PC-3 (cell line): ENCODE data around the gene DPH3.

Experiments used
- EZH2 ChIP-seq: fragments of 300-600 bp; sonication (generic); IDR thresholded peaks from one replicate; pipeline ENCODE4 v1.6.1; 2017; ENCODE audit warnings: antibody characterized with exemption, mild to moderate bottlenecking, low read length; ENCODE audit not compliant: unreplicated experiment
- EZH2phosphoT487 ChIP-seq: fragments of 300-600 bp; sonication (generic); IDR thresholded peaks from 2 replicates; pipeline ENCODE4 v1.6.1; 2018; ENCODE audit warnings: mild to moderate bottlenecking, antibody characterized with exemption, low read length, borderline replicate concordance

DNA sequence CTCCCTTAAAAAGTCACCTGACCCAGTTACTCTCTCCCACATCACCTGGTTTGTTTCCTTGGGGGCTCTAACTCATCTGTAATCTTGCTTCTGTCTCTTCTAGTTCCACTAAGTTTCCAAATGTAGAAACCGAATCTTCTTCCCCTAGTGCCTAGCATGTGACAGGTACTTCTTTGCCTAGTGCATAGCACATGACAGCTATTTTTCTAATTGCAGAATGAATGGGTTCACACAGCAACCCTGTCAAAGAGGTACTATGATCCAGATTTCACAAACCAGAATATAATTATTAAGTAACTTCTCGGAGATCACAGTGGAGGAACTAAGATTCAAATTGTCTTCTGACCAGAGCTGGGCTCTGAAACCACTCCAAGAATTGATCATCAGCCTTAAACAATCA lies 7.4 kb downstream of the DPH3 start:
- TF ChIP-seq EZH2phosphoT487 (no peak), EZH2 (no peak)
